GM19455 (cell line): ENCODE measurements around the gene MOV10L1.

Source experiments
- ATAC-seq: cut with Tn5 transposase; IDR thresholded peaks from one replicate; pipeline ENCODE4 v1.9.1; 2021; ENCODE audit not compliant: unreplicated experiment

Gene MOV10L1

DNA sequence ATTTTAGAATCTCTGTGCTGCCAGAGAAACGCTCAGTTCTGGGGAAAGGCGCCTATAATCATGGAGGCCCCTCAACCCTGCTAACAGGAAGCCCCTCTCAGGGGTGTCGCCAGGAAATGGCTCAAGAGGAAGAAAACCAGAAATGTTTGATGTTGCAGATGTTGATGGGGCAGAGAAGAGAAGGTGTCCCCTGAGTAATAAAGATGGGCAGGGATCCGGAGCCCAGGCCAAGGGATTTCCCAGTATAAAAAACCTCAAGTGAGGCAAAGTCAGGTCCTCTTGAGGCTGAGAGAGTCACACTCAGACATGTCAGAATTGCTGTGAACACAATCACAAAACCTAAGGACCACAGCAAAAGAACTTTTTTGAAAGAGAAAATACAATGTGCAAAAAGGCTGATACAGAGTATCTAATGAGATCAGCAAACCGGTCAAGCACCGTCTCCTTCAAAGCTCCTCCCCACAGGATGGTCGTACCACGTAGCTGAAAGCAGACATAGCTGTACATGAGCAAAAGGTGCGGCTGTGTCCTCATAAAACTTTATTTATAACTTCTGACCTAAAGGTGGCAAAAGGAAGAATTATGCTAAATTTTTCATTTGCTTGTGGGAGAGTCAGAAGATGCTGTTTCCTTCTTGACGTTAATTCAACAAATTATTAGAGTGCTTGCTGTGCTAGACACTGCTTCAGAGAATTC, 12.2 kb downstream of the MOV10L1 start:
- no peak for ATAC-seq

DNA sequence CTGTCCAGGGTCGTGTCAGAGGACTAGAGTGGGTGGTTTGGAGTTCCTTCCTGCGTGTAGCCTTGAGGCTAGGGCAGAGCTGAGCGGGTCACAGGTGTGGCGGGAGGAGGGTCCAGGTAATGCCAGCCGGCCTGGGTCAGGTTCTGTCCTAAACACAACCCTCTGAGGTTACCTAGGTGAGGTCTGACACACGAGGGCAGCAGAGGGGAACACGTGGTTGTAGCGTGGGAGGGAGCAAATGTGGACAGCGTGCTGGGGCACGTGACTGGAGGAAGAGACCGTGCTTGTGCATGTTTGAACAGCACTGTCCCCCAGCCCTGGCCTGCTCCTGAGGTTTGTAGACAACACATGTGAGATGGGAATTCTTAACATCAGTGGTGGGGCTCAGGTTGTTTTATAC, 13.1 kb downstream of the MOV10L1 start:
- ATAC-seq, result no peak

DNA sequence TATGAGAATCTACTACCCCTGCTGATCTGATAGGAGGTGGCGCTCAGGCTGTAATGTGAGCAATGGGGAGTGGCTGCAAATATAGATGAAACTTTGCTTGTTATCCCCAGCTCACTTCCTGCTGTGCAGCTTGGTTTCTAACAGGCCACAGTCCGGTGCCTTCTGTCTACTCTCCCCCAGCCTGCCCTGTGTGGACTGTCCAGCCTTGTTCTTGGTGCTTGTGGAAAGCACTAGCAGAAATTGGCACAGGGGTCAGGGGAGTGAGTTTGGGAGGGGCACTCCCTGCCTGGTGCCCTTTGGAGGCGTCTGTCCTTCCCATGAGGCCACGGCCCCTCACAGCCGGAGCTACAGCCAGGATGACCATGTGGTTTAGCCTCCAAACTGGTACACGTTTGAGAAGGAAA, 14.3 kb downstream of the MOV10L1 start:
- no peak for ATAC-seq

DNA sequence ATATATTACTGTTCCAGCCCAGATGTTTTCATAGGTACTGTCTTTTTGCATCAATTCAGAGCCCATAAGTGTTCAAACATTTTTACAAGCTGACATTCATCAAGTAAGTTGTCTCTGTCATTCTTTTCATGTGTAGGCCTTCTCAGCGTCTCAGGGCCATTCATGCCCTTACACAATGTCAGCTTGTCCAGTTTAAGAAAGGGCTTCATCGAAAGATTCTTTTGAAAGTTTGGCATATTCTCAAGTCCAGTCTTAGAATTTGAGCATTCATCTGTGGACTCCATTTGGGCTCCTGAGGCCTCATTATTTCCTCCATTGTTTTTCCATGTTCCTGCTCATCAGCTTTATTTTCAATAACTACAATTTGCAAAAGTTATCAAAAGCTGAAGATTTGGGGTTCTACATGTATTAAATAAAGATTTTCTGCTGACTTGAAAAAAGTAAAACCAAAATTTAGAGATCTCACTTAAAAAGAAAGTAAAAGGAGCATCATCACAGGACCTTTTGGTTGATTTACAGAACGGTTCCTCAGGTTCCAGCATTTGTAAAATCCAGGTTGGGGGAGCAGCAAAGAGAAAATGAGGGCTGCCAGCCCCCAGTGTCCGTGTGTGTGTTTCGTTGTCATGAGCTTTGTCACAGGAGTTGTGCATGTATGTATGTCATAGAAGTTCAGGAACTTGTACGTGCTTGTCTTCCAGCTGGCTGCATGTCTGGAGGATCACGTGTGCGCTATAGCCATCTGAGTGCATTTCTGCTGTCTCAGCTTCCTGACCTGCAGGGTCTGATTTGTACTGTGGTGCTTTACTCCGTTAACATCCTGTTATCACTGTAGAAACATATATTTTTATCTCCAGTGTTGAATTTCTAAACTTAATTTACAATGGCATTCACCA, 15.6 kb downstream of the MOV10L1 start:
- no peak for ATAC-seq

DNA sequence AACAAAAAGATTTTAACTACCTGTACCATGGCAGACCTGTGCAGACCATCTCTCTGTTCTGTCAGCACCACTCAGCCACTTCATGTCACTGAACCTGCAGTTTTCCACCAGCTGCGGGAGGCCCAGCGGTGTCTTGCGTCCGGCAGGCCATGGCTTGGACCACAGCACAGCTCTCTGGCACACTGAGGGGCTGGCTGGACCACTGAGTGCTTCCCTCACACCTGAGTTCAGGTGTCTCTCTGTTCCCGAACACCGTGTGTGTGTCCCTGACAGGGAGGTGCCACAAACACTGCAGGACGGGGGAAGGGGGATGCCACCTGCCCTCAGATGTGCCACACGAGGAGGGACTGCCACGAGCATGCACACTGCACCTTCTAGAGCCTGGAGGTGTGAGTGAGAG, 17.7 kb downstream of the MOV10L1 start:
- no peak for ATAC-seq

DNA sequence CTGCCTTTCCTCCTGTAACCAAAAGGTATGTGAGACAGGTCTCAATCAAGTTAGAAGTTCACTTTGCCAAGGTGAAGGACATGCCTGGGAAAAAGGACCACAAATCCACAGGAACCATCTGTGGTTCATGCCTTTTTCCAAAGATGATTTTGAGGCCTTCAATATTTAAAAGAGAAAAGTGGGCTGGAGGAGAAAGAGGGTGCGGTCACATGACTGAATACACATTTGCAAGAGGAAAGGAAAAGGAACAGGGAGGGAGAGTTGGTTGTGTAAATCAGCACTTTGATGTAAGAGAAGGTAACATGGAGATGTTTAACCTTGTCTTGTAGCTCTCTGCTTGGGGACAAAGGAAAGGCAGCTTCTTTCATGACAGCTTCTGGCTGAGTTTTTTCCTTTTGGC, 21.2 kb downstream of the MOV10L1 start:
- no peak for ATAC-seq

DNA sequence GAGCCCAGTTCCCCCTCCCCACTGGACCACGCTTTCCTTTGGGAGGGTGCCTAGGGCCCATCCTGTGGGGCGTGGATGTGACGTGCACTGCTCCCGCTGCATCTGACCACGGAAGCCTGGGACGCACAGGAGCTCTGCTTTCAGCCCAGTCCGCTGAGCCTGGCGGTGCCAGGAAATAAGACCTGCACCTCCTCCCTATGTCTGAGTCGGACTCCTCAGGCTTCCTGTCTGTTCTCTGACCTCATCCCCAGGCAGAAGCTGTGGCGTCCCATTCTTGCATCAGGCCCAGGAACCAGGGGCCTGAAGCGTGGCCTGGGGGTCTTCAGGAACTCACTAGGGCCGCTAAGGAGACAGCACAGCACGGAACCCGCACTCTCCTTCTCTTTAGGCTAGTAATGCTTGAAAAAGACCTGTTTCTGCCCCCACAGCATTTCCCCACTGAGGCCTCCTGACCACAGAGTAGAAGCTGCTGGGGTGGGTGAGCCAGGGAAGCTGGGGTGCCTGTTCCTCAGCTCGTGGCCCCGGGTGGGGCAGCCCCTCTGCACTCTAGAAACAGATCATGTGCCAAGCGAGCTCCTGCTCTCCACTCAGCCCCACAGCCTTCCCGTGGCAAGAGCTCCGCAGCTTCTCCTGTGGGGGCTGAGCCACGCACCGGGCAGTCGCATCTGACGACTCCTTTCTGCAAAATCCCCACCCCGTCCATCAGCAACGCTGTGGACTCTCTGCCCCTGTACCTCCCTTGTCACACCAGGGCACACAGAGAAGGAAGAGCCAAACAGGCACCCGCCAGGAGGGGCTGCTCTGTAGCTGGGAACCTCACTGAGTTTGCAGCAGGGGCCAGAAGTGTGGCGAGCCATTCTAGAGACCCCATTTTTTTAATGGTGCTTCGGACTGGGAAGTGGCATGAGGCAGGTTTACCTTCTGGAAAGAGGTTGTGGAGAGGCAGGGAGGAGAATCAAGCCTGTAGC, 22.6 kb downstream of the MOV10L1 start:
- no peak for ATAC-seq

DNA sequence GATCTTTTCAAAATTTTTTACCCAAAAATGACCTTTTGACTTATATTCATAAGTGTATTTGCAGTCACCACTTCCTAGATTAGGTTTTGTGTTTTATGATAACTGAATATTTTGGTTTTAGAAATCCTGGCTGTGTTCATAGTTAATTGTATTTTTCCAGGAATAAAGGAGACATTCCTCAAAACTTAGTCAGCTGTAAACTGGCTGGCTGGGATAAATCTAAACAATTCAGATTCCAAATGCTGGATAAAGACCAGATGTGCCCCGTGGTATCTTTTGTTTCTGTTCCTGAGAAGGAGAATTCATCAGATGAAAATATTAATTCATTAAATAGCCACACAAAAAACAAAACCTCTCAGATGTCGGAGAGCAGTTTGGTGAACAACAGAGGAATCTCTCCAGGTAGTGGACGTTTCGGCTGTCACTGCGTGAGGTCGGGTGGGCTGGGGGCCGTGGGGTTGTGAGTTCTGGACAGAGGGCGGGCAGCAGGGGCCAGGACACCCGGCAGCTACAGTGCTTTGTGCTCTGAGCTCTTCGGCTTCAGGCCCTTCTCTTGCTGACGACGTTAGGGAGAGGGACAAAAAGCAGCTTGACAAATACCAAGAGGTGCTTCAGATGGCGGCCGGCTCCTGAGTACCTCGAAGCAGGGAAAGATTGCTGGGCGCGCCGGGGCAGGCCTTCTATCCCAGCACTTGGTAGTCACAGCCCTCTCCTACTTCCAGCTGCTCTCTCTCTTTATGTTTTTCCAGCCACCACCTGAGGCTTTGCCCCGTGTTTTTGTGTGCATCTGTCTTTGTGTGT, 24.6 kb downstream of the MOV10L1 start:
- no peak for ATAC-seq

DNA sequence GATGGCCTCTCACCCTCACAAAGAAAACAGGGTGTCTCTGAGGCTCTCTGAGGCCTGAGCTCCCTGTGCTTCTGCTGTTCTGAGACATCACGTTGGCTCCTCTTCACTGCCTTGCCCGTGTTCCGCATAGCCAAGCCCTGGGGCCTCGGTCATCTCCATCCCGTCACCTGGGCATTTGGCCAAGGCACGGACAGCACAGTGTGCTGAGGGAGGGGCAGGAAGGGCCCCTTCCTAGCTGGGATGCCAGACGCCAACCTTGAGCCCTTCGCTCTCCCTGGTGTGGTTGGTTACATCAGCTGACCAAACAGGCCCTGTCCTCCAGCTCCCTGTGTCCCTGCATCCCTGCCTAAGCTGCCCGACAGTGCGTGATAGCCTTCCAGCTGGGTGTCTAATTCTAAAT, 25.9 kb downstream of the MOV10L1 start:
- no peak for ATAC-seq

DNA sequence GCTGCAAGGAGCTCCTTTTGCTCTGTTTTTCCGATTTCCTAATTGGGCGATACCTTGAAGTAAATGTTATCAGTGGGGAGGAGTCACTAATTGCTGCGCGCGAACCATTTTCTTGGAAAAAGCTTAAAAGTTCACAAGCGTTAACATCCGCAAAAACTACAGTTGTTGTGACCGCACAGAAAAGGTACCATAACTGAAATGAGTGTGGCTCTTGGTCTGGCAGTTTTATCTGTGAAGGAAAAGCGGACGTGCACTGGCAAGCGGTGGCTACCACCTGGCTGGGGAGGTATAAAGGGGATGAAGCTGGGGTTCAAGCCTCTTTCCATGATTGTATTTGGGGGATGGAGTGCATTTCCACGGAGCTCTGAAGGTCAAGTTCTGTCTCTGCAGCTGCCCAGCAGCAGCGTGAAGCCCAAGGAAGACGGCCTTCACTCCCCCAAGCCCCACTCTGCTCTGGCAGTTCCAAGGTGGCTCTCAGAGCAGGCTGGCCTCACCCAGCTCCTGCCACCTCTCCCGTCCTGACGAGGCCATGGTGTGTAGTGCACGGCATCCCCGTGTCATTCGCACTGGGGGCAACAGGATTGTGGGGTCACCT, 27.5 kb downstream of the MOV10L1 start:
- ATAC-seq, result no peak

DNA sequence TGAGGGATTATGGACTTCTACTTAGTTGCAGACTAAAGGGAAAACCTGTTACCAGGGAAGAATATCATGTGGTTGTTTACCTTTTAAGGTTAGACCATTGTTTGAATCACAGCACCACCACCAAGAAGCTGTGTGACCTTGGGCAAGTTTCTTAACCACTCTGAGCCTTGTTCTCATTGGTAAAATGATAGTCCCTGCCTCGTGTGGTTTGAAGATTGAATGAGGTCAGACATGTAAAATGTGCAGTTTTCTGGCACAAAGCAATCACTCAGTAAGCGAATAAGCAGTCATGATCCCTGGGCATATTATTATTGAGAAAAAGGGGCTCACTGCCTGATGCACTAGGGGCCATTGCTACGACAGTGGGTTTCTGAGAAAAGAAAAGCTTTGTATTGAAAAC, 28.3 kb downstream of the MOV10L1 start:
- ATAC-seq, result no peak

DNA sequence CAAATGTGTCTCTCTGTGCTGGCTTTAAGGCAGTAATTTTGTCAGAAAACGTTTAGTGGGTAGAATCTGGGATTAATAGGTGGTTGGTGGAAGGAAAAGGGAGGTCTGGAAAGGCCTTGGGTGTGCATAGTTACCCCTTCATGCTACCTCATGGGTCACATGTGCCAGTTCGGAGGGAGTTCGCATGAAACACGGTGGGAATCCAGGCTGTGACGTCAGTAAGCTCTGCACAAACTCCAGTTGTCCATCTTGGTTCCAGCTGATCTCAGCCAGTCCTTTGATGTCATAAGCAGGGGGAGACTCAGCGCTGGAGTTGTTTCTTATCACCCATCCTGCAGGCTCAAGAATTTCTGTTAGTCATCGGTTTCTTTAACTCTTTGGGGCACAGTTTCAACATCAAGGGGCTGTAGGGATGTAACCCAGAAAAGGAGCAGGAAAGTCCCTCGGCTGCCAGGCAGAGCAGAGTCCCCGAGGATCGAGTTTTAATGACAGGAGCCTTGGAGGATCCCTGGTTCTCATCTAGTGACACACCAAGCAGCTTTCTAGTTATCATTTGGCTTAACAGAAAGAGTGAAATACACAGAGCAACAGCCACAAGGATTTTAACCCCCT, 28.9 kb downstream of the MOV10L1 start:
- no peak for ATAC-seq

DNA sequence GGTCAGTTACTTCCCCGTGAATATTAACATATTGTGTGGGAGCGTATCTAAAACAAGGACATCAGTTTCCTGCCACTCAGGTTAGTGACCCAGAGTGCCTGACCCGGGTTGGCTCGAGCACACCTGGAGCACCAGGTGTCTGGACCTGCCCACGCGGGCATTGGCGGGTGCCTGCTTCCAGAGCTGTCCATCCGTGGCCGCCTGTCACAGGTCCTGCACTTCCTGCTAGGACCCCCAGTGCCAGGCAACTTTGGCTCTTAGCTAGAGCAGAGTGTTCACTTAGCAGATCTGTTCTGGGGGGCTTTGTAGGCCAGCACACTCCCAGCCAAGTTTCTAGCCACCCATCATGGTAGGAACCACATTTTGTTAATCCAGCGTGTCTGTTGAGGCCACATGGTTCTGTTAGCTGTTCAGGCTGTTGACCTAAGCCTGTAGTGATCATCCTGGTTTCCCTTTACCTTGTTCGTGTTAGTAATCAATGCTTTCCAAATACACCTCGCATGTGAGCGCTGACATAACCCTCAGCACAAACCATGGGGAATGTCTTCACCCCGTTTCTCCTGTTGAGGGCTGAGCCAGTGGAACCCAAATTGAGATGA, 29.5 kb downstream of the MOV10L1 start:
- no peak for ATAC-seq

DNA sequence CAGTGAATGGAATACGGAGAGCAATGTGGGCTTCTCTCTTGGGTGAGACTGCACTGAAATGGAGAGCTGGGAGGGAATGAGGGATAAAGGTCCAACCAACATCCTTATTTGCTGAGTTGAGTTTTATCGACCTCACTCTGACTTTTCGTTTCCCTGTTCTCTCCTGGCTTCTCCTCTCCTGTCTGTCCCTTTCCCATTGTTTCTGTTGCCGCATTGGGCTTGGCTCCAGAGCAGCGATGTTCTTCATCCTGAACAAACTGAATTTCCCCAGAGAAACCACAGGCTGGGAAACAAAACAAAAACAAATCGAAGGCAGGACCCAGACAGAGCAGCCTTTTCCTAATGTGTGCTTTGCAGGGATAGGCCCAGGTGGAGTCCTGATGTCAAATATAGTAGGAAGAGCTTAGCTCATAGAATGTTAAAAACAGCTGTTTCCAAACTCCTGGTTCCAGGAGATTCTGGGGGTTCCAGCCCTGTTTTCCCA, 30.0 kb downstream of the MOV10L1 start:
- ATAC-seq, result no peak

DNA sequence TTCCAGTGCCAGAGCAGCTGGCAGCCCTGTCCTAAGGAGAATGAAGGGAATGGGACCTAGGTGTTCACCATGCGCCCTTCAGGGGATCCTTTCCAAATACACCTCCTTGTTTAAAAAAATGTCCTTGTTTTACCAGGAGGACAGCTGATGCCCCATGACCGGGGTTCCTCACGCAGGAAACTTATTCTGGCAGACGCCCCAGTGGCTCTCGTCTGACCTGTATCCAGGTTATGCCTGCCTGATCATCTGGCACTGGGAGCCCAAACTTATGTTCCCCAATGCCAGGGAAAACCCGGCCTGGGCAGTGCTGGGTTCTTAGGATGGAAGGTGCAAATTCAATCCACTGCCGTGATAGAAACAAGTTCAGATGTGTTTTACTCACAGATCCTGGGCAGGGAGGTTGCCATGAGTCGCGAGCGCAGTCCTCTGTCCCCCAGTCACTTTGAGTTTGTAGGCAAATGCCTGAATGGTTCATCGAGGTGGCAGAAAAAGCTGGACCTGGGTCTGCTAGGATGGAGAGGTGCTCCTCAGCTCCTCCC, 31.5 kb downstream of the MOV10L1 start:
- ATAC-seq, result no peak

DNA sequence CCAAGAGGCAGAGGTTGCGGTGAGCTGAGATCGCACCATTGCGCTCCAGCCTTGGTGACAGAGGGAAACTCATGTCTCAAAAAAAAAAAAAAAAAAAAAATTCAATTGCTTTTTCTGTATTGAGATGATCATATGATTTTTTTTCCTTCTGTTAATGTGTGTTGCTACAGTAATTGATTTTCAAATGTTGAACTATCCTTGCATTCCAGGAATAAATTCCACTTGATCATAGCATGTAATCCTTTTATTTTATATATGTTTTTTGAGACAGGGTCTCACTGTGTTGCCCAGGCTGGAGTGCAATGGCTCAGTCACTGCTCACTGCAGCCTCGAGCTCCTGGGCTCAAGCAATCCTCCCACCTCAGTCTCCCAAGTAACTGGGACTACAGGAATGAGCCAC, 33.3 kb downstream of the MOV10L1 start:
- no peak for ATAC-seq

DNA sequence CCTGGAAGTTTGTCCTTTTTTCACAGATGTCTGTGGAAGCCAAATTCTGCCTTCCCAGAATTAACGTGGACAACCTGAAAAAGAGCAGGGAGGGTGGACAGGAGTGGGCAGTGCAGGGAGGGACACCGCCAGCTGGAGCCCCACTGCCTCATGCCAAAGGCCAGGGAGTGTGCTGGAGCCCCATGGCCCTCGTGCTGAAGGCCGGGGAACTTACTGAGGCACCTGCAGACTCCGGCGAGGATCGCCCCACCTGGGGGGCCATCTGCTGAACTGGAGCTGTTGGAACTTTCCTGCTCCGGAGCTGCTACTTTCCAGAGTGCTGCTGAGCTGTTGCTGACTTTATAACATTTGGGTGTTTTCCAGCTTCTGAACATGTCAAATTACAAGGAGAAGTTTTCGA, 35.2 kb downstream of the MOV10L1 start:
- no peak for ATAC-seq

DNA sequence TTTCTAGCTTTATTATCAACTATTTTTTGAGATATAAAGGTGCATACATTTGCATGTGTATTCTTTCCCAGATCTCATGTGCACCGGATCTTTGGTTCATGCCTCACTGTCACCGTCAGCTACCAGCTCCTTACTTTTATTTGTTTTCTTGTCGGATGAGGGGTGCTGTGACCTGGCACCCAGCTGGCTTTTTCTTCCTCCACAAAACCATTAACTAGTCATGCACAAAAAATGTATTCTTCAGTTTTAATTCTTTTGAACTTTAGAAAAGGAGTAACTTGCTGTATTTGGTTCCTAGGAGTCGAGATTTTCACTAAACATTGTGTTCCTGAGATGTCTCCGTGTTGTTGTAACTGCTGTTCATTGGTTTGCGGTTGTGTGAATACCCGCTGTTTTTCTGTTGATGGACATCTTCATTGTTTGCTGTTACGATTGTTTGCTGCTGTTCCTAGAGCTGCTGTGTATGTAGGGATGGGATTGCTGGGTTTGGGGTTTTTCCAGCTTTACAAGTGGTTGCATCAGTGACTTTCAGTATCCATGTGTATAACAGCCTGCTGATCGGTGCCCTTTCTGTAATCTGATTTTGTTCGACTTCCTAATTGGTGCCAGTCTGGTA, 39.4 kb downstream of the MOV10L1 start:
- no peak for ATAC-seq
